Stimulated activated CD8-positive, alpha-beta memory T cell treated with anti-CD3 and anti-CD28 coated beads, Interleukin-4, amount 100 ng/mL, for 48 hours (primary cell): ENCODE results near the gene TGM5.
"Not testable (repeated sequence)": the region's sequence is repeated elsewhere in the genome, so short reads cannot be mapped to it uniquely, and the experiment has no call there.

ENCODE experiments used
- DNase-seq: peaks from one replicate; pipeline ENCODE4 v3.0.0-alpha.2; 2020

The TGM5 gene

DNA sequence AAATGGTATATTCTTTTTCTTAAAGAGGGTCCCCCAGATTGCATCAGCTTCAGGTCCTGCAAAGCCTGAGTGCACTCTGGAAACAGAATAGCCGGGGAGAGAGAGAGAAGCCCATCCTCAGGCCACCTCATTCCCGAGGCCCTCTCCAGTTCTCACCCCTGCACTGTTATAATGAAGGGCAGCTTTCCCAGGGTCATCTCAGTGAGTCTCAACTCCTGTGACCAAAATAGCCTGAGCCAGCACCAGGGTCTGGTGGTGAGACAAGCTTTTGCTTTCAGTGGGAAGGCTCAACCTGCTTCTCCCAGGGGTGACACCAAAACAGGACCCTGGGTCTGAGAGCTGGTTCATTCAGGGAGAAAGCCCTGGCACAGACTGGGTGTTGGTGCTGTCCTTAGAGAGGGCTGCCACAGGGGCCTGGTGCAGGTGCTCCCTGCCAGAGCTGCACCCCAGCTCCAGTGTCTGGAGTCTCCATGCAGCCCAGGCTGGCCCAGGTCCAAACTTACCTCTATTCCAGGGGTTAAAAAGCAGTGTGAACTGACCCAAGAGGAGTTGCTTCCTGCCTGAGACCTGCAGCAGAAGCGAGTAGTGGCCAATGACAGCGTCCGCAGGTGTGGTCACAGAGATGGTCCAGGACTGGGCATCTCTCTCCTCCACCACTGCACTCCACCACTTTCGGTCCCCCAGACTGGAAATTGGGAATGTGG is 52.0 kb downstream of the TGM5 start:
- no peak for DNase-seq

DNA sequence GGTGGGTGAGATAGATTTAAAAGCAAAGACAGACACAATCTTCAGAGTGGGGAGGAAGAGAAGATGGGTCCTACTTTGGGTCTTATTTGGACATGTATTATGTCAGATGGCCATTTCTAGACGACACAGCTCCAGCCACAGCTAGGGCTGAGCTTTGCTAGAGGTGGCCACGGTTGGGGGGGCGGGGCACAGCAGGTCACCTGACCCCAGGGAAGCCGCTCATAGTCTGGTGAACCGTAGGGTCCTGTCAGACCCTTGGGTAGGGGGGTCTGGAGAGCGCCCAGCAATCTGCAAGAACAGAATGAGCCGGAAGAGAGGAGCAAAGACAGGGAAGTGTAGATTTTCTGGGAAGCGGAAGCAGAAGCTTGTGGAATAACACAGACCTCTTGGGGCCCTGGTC is 52.6 kb downstream of the TGM5 start:
- DNase-seq: no peak

DNA sequence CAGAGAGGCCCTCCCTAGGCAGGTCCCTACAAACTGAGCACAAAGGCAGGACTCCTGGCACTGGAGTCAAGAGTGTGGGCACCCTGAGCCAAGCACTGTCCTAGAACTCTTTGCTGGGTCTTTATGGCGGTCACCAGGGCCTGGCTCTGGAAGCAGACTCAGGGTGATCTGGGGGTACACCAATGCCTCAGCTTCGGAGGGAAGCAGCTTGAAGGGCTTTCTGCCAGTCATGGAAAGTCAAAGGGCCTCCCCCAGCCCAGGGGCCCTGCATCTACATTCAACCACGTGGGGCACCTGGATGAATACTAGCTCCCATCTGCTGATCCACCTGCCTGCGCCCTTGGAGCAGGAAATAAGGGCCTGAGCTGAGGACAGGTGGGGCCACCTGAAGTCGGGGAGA is 53.3 kb downstream of the TGM5 start:
- no peak for DNase-seq

DNA sequence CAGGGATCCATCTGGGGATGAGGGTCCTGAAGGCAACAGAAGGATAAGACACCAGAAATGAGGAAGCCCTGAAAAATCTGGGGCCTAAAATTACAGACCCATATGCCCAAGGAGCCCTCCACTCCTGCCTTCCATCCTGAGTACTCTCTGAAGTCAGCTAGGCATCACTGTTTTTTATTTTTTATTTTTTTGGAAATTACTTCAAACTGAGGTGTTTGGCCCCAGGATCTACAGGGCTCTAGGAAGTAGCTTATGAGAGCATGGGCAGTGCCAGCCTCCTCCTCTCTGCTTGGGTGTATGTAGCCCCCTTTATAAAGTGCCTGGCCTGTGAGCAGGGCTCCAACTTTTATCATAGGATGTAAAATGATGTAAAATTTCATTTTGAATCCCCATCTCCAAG is 53.8 kb downstream of the TGM5 start:
- DNase-seq: no peak

DNA sequence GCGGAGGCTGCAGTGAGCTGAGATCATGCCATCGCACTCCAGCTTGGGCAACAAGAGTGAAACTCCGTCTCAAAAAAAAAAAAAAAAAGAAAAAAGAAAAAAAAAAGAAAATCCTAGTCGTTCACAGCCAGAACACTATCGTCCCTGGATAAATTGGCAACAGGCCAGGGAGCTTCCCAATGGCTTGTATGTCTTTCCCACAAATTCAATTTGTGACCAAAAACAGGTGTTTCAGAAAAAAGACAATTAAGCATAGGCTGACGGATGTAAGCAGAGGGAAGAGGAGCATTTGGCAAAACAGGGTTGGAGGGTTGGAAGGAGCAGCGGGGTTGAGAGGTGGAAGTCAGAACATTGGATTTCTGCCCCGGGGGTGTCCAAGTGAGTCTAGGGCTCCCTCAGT is 54.4 kb downstream of the TGM5 start:
- no peak for DNase-seq

DNA sequence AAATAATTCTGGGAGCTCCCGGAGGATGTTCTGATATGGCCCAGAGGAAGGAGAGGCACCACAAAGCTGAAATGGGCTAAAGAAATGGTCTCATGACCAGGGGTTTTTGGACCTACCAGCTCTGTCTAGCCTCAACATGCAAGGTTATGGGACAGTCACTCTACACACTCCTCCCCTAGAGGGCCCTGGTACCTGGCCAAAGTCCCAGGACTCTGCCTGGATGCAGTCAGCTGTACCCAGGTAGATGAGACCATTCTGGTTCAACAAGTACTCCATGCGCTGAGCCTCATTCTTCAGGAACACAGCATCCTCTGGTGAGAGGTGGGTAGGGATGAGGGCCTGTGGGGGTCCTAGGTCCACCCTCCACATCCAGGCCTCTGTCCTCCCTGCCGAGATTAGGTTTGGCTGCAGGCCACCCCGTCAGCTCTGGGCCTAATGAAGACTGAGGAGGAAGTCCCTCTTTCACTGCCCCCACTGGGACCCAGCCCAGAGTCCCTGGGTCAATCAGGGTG is 55.4 kb downstream of the TGM5 start:
- no peak for DNase-seq

DNA sequence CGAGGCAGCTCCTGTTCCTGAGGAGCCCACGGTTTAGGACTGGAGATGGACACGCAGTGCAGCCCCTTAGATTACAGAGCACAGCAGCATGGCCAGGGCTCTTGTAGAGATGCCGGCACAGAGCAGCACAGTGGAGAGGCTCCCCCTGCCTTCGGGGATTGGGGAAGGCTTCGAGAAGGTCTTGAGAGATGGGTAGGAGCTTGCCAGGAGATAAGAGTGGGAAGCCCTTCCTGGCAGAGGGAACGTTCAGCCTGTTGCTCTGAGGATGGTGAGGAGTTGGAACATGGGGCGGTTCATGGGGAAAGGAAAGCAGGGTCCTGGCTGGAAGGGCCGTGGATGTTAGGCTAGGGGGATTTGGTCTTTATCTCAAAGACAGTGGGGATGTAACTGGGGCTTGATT is 55.9 kb downstream of the TGM5 start:
- DNase-seq: no peak

DNA sequence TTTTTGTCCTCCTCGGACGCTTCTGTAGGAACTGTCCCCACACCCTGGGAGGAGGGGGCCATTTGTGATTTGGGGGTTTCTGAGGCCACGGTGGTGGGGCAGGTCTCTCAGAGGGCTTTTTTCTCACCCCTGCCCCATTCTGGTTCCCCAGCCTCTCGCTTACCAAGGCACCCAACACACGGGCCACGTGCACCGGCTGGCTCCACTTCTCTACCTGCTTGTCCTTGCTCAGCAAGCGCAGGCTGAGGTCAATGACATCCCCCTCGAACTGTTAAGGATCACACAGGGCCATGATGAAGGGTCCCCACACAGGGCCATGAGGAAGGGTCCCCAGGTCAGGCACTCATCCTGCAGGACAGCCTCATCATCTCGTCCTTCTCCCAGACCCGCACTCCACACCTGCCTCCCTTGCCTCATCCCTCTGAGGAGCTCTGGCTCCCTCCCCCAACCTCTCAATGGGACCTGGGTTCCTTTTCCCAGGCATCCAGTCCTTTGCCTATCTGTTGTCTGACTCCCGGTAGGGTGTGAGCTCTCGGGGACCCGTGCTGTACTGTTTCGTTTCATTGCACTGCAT is 56.5 kb downstream of the TGM5 start:
- DNase-seq: no peak

DNA sequence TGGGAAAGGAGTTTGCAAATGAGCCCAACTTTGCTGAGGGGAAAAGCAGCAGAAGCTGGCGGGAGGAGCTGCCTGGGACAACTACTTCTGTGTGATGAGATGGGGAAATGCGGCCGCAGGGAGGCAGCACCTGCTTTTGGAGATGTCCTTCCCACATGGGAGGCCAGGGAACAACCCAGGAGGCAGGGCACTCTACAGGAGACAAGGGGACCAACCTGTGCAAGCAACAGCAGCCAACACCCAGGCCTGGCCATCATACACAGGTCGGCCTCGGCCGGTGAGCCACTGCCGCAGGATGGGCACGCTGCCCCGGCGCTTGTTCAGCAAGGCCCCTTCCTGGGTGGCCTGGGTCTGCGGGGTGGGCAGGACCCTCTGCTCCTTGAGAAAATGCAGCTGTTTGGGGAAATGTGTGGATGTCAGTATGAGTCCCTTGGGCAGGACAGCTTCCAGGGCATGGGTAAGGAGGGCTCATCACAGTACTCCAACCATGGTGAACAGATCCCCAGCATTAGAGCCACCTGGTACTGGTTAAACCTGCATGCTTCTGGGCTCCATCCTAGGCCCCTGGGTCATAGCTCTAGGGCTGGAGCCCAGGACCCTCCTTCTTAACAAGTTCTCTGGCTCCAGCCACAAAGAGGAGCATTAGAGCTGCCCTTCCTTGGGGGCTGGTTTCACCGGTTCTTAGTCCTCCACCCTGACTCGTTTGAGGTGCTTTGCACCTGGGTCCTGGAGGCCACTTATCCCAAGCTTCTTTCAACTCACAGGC is 57.5 kb downstream of the TGM5 start:
- DNase-seq: no peak

DNA sequence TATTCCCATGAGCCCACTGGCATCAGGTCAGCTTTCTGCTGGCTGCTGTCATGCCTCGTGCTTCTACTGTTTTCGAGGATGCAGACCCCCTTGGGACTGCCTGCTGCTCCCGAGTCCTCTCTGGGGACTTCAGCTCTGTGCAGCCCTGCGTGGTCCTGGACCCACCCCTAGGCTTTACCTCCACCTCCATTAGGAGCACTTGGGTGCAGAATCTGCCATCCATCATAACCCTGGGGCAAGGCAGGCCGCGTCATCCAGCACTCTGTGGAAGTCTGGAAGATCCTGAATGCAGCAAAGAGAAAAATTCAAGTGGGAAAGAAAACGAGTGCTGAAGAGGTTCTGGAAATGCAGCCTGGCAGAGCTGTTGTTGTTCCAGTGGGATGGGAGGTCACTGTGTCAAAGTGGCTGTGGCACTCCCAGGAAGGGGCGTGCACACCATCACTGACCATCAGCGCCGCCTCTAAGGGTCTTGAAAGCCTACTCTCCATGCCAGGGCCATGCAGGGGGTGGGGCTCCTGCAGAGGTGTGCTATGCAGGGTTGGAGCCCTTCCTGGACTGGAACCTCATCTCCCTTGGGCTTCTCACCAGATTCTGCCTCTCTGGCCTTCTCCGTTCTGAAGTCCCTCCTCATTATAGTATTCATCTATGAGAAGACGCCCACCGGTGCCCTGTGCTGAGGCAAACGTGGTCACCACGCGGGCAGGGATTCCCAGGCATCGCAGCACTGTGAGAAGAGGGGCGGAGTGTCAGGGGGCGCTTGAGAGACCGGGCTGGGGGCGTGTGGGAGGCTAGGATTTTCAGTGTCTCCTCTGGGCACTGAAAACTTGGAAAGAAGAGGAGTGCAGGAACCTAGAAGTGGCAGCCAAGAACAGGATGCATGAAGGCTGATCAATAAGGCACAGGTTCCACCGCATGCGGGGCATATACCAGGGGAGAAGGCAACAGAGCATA is 58.4 kb downstream of the TGM5 start:
- no peak for DNase-seq

DNA sequence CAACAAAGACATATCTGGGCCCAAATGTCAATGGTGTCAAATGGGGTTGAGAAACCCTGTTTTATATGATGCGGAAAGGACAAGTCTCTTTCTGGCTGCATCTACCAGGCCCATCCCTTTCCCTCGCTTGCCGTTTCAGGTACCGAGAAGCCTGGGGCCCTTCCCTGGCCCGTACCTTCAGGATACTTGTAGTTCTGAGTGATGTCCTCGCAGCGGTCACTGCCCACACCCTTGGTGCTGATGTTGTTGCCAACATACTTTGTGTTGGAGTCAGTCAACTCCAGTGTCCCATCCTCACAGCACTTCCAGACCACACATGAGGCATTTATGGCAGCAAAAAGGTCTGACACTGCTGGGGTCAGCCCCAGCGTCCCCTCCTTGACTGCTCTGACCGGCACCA is 59.7 kb downstream of the TGM5 start:
- no peak for DNase-seq

DNA sequence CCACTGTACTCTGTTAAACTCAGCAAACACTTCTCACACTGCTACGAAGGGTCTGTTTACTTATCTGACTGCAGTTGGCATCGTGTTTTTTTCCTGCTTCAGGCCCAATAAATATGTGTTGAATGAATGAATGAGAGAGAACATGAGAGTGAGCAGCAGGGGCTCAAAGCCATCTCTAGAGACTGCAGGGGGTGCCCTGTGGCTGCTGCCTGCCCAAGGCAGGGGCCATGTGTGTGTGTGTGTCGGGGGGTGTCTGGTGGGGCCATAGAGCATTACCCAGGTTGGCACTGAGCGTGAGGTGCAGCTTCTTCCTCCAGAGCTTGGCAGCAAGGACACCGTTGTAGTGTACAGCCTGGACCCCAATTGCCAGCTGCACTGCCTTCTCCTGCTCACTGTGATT is 60.7 kb downstream of the TGM5 start:
- no peak for DNase-seq

DNA sequence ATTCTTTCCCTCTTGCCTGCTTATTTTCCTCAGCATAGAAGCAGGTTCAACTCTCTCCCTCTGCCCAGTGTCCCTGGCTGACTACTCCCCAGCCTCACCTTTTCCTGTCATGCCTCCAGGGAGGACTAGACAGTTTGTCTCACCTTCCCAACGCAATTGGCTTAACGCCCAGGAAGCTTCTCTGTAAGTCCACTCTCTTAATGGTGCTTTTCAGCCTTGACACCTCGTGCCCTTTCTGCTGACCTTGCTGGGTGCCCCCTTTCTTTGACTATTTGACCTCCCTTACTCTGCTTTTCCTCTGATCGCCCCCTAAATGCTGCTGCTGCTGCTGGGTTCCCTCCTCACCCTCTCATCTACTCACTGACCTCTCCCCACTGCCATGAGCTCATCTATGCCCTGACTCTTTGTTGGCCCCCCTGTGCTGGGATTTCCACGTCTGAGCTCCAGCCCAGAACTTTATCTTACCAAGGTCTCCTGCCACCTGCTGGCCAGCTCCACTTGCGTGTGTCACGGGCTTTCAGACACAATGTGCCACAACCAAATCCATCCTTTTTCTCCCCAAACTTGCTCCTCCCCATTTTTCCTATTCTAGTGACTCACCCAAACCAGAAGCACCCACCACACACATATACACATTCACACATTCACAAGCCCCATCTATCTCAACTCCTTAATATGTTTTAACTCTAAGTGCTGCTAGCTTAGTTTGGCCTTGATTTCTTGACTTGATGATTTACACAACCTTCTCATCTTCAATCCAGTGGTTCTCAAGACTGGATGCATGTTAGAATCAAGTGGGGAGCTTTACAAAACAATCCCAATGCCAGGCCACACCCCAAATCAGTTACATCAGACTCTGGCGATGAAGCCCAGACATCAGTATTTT is 62.5 kb downstream of the TGM5 start:
- peak; percentile 70 for DNase-seq

DNA sequence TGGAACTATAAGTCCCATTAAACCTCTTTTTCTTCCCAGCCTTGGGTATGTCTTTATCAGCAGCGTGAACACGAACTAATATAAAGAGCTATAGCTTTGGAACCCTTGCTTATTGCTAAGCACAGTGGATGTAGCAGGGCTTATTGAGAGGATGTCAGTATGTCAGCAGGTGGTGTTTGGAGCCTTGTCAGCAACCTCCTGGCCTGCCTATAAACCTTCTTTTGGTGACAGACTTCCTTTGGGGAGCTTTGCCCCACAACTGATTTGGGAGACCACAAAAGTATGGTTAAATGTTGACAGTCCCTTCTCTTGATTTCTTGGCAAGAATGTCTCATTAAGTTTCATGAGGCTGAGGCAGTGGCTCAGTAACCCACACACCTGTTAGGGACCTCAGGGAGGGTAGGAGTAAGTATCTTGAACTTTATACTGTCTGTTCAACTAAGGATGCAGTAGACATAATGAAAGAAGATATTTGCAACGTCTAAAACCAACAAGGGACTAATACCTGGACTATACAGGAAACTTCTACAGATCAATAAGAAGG is 66.7 kb downstream of the TGM5 start:
- no peak for DNase-seq

DNA sequence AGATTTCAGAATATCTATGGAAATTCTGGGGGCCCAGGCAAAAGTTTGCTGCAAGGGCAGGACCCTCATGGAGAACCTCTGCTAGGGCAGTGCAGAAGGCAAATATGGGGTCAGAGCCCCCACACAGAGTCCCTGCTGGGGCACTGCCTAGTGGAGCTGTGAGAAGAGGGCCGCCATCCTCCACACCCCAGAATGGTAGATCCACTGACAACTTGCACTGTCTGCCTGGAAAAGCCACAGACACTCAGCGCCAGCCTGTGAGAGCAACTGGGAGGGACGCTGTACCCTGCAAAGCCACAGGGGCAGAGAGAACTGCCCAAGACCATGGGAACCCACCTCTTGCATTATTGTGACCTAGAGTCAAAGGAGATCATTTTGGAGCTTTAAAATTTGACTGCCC is 67.7 kb downstream of the TGM5 start:
- DNase-seq: no peak

DNA sequence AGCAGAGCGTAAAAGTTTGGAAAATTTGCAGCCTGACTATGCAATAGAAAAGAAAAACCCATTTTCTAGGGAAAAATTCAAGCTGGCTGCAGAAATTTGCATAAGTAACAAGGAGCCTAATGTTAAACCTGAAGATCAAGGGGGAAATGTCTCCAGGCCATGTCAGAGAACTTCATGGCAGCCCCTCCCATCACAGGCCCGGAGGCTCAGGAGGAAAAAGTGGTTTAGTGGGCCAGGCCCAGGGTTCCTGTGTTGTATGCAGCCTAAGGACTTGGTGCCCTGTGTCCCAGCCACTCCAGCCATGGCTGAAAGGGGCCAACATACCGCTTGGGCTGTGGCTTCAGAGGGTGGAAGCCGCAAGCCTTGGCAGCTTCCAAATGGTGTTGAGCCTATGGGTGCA is 68.2 kb downstream of the TGM5 start:
- DNase-seq: not testable (repeated sequence)

DNA sequence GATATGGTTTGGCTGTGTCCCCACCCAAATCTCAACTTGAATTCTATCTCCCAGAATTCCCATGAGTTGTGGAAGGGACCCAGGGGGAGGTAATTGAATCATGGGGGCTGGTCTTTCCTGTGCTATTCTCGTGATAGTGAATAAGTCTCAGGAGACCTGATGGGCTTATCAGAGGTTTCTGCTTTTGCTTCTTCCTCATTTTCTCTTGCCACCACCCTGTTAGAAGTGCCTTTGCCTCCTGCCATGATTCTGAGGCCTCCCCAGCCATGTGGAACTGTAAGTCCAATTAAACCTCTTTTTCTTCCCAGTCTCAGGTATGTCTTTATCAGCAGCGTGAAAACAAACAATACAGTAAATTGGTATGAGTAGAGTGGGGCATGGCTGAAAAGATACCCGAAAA is 69.0 kb downstream of the TGM5 start:
- not testable (repeated sequence) for DNase-seq

DNA sequence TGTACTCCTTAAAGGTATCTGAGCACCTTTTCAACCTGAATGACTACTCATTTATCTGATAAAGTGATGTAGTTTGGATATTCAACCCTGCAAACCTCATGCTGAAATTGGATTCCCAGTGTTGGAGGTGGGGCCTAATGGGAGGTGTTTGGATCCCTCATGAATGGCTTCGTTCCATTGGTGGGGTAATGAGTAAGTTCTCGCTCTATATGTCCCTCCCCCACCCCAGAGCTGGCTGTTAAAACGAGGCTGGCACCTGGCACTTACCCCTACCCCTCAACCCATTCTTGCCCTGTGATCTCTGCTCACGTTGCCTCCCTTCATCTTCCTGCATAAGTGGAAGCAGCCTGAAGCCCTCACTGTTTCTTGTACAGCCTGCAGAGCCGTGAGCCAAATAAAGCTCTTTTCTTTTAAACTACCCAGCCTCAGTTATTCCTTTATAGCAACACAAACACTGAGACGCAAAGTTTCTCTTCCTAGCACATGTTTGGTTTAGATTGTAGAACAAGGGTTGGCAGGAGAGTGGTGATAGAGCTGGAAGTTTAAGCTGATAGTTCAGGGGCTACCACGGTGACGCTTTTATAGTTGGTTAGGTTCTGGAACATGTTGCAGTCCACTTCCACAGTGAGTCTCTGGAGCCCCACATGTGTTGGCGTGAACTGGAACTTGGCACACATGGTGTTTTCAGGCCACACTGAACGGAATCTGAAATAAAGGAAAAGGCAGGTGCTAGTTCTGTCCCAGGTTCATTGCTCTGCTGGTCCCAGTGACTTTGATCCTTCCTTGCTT is 69.8 kb downstream of the TGM5 start:
- DNase-seq: no peak

DNA sequence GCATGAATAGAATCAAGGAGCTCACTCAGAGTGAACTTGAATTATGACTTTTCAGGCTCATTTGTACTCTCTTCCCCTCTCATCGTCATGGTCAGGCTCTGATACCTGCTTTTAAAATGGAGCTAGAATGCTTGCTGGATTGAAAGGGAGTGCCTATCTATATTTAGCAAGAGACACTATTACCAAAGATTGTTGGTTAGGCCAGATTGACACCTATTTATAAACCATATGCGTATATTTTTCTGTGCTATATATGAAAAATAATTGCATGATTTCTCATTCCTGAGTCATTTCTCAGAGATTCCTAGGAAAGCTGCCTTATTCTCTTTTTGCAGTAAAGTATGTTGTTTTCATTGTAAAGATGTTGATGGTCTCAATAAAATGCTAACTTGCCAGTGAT is 71.9 kb downstream of the TGM5 start:
- no peak for DNase-seq

DNA sequence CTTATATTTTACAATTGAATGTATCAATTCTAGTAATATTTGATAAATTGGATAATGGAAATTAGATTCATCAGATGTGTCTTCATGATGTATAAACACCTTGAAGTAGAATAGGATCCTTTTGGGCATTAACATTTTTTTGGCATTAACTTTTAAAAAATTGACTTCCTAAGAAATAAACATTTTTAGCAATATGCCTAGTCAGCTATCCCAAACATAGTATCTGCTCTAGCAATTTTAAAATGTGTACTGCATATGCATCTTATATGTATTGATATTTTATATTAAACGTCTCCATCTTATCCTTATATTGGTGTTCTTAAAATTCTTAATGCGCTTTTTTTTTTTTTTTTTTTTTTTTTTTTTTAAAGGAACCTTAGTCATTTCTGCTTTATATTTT is 73.0 kb downstream of the TGM5 start:
- DNase-seq: no peak

DNA sequence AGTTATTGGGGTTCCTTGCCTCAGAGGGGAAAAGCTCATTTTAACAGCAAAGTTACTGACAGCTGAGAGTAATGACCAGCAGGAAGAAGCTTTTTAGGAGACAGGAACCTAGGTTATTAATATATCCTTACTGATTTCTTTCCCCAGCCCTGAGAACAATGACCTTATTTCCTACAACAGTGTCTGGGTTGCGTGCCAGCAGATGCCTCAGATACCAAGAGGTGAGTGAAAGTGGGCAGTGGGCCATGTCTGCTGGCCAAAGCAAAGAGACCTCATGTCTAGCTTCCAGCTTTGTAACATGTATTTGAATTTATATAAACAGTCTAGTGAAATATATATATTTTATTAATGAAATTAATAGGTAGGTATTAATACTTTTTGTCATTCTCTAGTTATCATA is 76.5 kb downstream of the TGM5 start:
- DNase-seq: no peak
